ENCODE data around the gene ZWILCH. TPM values are rescaled to one million over a fixed set of nuclear protein-coding genes. Genes with fewer than 3 reads are reported as not detected.
"Not testable (repeated sequence)": the region's sequence is repeated elsewhere in the genome, so short reads cannot be mapped to it uniquely, and the experiment has no call there.

The ZWILCH gene
- total RNA-seq: 2.3 TPM

DNA sequence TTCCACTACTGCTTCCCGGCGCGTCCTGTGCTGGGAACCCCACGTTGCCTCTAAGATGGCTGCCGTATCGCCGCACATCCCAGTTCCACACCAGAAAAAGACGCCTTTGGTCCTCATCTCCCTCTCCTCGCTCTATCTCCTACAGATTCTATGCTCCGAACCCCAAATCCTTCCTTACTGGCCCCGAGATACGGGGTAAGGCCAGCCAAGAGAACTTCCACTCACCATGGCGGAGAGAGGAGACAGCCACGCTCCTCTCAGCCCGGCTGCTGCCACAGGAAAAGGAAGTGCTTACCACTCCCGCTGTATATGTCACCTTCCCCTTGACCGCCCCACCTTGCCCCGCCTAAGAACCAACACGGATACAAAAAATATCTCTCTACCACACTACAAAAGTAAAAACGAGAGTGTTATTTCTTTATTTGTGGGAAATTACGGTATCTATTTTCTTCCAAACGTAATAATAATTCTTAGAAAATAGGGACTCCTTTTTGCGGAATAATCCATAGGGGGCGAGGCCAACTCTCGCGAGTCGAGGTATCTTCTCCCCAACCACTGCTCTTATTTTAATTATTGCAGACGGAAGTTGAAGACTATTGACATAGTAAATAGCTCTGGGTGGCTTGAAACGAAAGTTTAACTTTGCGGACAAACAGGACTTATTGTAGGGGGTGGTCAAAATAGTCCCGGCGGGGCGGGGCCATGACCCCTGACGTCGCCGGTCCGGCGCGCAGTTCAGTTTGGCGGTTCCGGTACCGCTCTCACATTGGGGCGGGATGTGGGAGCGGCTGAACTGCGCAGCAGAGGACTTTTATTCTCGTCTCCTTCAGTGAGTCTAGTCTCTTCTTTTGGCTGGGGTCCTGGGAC is at the start of gene ZWILCH, which contains the start of gene RPL4:
Gene ZWILCH, plus strand, starts transcription at position 764 of the 867 bp plus-strand sequence. Its CDS starts 13 bp downstream, at position 777.
Gene RPL4, minus strand, starts transcription at position 293 of the 867 bp plus-strand sequence. Its CDS starts 65 bp downstream, at position 228.
- intact Hi-C loops (cut with DNase I): loop anchor here (1.0 to 10.0 kb wide), 6 partner anchors 7 to 712 kb away; partner anchors contain the start of genes DENND4A, MAP2K1, SMAD6 and SNAPC5
- H3K27me3 ChIP-seq: no peaks in the 10 kb centered on the region
- no peak for TF ChIP-seq CTCF (IDR thresholded peaks at IDR 0.05)
- peak within 1 kb of the TSS; percentile 93 to 96 for H3K27ac ChIP-seq
- H3K36me3 ChIP-seq: peaks cover 33 to 35% of the 10 kb centered on the region in 2 donors
- peak within 1 kb of the TSS; percentile 82 to 87 for H3K4me3 ChIP-seq
- peaks cover 9 to 21% of the 10 kb centered on the region in 2 donors for H3K4me1 ChIP-seq
- peak; percentile 22 to 89 for DNase-seq (ENCODE audit: low spot score in 2 of 2)
- no peaks in the 10 kb centered on the region for H3K9me3 ChIP-seq

- H3K27ac ChIP-seq: no peak overlapping the region
- H3K36me3 ChIP-seq: peaks cover 0 to 5% of the 10 kb centered on the region in 2 donors
- no peaks in the 10 kb centered on the region for H3K27me3 ChIP-seq
- no peak for TF ChIP-seq CTCF (IDR thresholded peaks at IDR 0.05)
- DNase-seq (ENCODE audit: low spot score in 2 of 2): no peak
- no peak overlapping the region for H3K4me3 ChIP-seq
- intact Hi-C loops (cut with DNase I): no loop called here
- no peaks in the 10 kb centered on the region for H3K9me3 ChIP-seq
- no peaks in the 10 kb centered on the region for H3K4me1 ChIP-seq
Measured at GRCh38 chr15:66456211-66456610, 48.9 kb upstream of the ZWILCH start.

GRCh38 chr15:66459818-66460615 is 45.1 kb upstream of the ZWILCH start:
- H3K36me3 ChIP-seq: no peaks in the 10 kb centered on the region
- intact Hi-C loops (cut with DNase I): no loop called here
- DNase-seq (ENCODE audit: low spot score in 2 of 2): no peak
- no peak for TF ChIP-seq CTCF (IDR thresholded peaks at IDR 0.05)
- no peaks in the 10 kb centered on the region for H3K27me3 ChIP-seq
- H3K4me3 ChIP-seq: no peak overlapping the region
- H3K4me1 ChIP-seq: no peaks in the 10 kb centered on the region
- no peak overlapping the region for H3K27ac ChIP-seq
- no peaks in the 10 kb centered on the region for H3K9me3 ChIP-seq

DNA sequence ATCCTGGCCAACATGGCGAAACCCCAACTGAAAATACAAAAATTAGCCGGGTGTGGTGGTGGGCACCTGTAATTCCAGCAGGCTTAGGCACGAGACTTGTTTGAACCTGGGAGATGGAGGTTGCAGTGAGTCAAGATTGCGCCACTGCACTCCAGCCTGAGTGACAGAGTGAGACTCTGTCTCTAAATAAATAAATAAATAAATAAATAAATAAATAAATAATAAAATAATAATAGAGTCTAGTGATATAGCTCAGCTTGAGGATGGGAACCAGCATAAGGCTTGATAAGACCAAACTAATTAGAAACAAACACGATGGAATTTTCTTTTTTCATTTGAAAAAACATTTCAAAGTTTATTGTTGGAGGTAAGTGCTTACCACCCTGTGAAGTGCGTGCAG is 43.8 kb upstream of the ZWILCH start:
- H3K4me1 ChIP-seq; DNase-seq (ENCODE audit: low spot score in 2 of 2); H3K27me3 ChIP-seq; H3K36me3 ChIP-seq; intact Hi-C loops (cut with DNase I); H3K4me3 ChIP-seq; H3K9me3 ChIP-seq; H3K27ac ChIP-seq: not testable (repeated sequence)

- TF ChIP-seq CTCF (IDR thresholded peaks at IDR 0.05): no peak
- Histone ChIP-seq H3K9me3 (no peaks in the 10 kb centered on the region), H3K4me3 (no peak overlapping the region), H3K36me3 (no peaks in the 10 kb centered on the region), H3K4me1 (no peaks in the 10 kb centered on the region), H3K27ac (no peak overlapping the region), H3K27me3 (no peaks in the 10 kb centered on the region)
- intact Hi-C loops (cut with DNase I): no loop called here
- DNase-seq (ENCODE audit: low spot score in 2 of 2): no peak
Measured at GRCh38 chr15:66461917-66462316, 43.2 kb upstream of the ZWILCH start.

GRCh38 chr15:66462627-66463026 is 42.5 kb upstream of the ZWILCH start:
- Histone ChIP-seq H3K4me3 (no peak overlapping the region), H3K27ac (no peak overlapping the region), H3K9me3 (no peaks in the 10 kb centered on the region), H3K4me1 (no peaks in the 10 kb centered on the region), H3K36me3 (no peaks in the 10 kb centered on the region), H3K27me3 (no peaks in the 10 kb centered on the region)
- DNase-seq (ENCODE audit: low spot score in 2 of 2): no peak
- TF ChIP-seq CTCF (IDR thresholded peaks at IDR 0.05): no peak
- intact Hi-C loops (cut with DNase I): no loop called here

- H3K4me1 ChIP-seq; H3K36me3 ChIP-seq; intact Hi-C loops (cut with DNase I); H3K4me3 ChIP-seq; DNase-seq (ENCODE audit: low spot score in 2 of 2); H3K9me3 ChIP-seq; H3K27ac ChIP-seq; H3K27me3 ChIP-seq: not testable (repeated sequence)
Measured at GRCh38 chr15:66465294-66465693, 39.8 kb upstream of the ZWILCH start.

GRCh38 chr15:66467162-66468040 is 37.7 kb upstream of the ZWILCH start:
- H3K9me3 ChIP-seq; H3K27ac ChIP-seq; H3K36me3 ChIP-seq; H3K4me1 ChIP-seq; intact Hi-C loops (cut with DNase I); H3K27me3 ChIP-seq; H3K4me3 ChIP-seq; DNase-seq (ENCODE audit: low spot score in 2 of 2): not testable (repeated sequence)
